HG03060 (cell line): ENCODE measurements around the gene IRX4.
"Not testable (repeated sequence)": the region's sequence is repeated elsewhere in the genome, so short reads cannot be mapped to it uniquely, and the experiment has no call there.

Source experiments
- ATAC-seq: cut with Tn5 transposase; IDR thresholded peaks from one replicate; pipeline ENCODE4 v1.9.1; 2021; ENCODE audit warnings: low read depth, moderate number of reproducible peaks; ENCODE audit not compliant: unreplicated experiment

The IRX4 gene

GRCh38 chr5:1880377-1881025, 2.2 kb downstream of the IRX4 start:
- ATAC-seq = no peak

- ATAC-seq = no peak
These were observed 3.1 kb downstream of the IRX4 start for GRCh38 chr5:1879292-1880263.

GRCh38 chr5:1878050-1878849, 4.5 kb downstream of the IRX4 start:
- ATAC-seq = no peak

GRCh38 chr5:1877103-1878049, 5.3 kb downstream of the IRX4 start:
- no peak for ATAC-seq

GRCh38 chr5:1876660-1877064, 6.1 kb downstream of the IRX4 start:
- no peak for ATAC-seq

GRCh38 chr5:1875843-1876659, 6.7 kb downstream of the IRX4 start:
- no peak for ATAC-seq

GRCh38 chr5:1875281-1875842, 7.4 kb downstream of the IRX4 start:
- ATAC-seq = no peak

- no peak for ATAC-seq
These were observed 7.9 kb downstream of the IRX4 start for GRCh38 chr5:1874771-1875220.

GRCh38 chr5:1874348-1874747, 8.4 kb downstream of the IRX4 start:
- no peak for ATAC-seq

GRCh38 chr5:1873243-1873959, 9.3 kb downstream of the IRX4 start:
- ATAC-seq = no peak

- no peak for ATAC-seq
These were observed 11.3 kb downstream of the IRX4 start for GRCh38 chr5:1871441-1871840.

- ATAC-seq = not testable (repeated sequence)
These were observed 12.1 kb downstream of the IRX4 start for GRCh38 chr5:1870435-1871272.

- ATAC-seq = no peak
These were observed 13.7 kb downstream of the IRX4 start for GRCh38 chr5:1868886-1869475.

- ATAC-seq = no peak
These were observed 14.9 kb downstream of the IRX4 start for GRCh38 chr5:1867815-1868143.

- no peak for ATAC-seq
These were observed 15.5 kb downstream of the IRX4 start for GRCh38 chr5:1867114-1867814.

GRCh38 chr5:1865948-1866347, 16.8 kb downstream of the IRX4 start:
- no peak for ATAC-seq
